ENCODE measurements around the gene HHATL. TPM values are rescaled to one million over a fixed set of nuclear protein-coding genes. Genes with fewer than 3 reads are reported as not detected.

Gene HHATL
- total and polyA plus RNA-seq, 2 of the 8 experiments (the other 6 are each of a cell fraction or from before 2014, with no cell fraction given), result 0.18 TPM; not detected in 1

DNA sequence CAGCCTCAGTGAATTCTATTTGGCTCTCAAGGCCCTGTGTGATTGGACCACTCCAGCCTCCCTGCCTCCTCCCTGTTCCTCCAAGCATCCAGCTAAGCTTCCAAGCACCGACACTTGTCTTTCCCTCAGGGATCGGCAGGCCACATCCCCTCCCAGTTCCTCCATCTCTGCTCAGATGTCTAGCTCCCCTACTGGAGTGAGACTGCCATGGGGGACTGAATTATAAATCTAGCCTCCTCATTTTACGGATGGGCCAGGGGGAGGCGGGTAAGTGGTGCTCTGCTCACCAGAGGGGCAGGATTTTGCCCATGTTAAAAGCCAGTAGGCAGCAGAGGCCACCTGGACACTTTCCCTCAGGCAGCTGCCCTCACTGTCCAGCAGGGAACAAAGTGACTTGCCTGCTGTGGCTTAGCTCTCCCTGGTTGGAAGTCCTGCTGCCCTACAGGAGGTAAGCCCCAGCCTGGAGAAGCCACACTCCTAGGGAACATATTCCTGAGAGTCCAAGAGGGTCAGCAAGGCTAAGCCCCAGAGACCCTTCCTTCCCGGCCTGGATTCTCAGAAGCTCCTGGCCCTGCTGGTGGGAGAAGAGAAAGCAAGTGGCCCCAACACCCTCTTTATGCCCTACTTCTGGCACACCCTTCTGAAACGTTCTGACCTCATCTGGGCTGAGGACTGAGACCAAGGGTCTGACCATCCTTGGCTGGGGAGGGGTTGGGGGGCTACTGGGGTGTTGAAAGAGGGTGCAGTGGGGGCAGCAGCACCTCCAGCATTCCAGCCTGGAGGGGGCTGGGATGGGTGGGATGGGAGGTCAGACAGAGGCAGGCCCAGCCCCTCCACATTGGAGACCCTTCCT lies 9.1 kb upstream of the HHATL start:
- Histone ChIP-seq H3K14ac (ENCODE audit: insufficient read length) (no peak overlapping the region), H4K91ac (replicated peaks; ENCODE audit: insufficient read length, low read length) (no peak overlapping the region), H3K56ac (replicated peaks; ENCODE audit: insufficient read length, low read depth, low read length) (no peak overlapping the region), H3K23me2 (ENCODE audit: low read depth, low read length) (no peaks in the 10 kb centered on the region), H3K4ac (replicated peaks; ENCODE audit: insufficient read length, low read depth, low read length) (no peak overlapping the region), H4K8ac (ENCODE audit: extremely low read depth, insufficient read depth, low read length) (no peak overlapping the region), H2BK5ac (ENCODE audit: low read depth, low read length) (0 out of 2 replicates have a peak overlapping the region, but pooled peaks have one; percentile 18), H3K18ac (ENCODE audit: extremely low read depth, low read length) (no peak overlapping the region), H2AK5ac (ENCODE audit: low read depth, low read length) (no peak overlapping the region), H3K36me3 (ENCODE audit: control insufficient read depth in 2 of 4, insufficient read depth in 4 of 4, low read length in 3 of 4) (no peaks in the 10 kb centered on the region), H3K79me1 (ENCODE audit: low read depth, low read length) (no peaks in the 10 kb centered on the region), H4K20me1 (replicated peaks in 1 of 2; ENCODE audit: control insufficient read depth in 1 of 2, insufficient read depth in 2 of 2, low read length in 2 of 2) (no peaks in the 10 kb centered on the region), H2BK120ac (replicated peaks; ENCODE audit: low read depth, low read length) (no peak overlapping the region), H3K9ac (replicated peaks in 1 of 4; ENCODE audit: extremely low read depth in 1 of 4, low read depth in 3 of 4, low read length in 3 of 4) (no peak overlapping the region; a peak in 2 of 7 replicates), H3K4me1 (replicated peaks in 1 of 4; ENCODE audit: control insufficient read depth in 3 of 4, insufficient read depth in 4 of 4, low read length in 3 of 4) (no peaks in the 10 kb centered on the region; a peak in 2 of 7 replicates), H3K4me3 (ENCODE audit: extremely low read depth in 1 of 4, insufficient read depth in 2 of 4, low read depth in 3 of 4, low read length in 4 of 4) (no peak overlapping the region), H2BK12ac (ENCODE audit: low read depth, low read length) (no peak overlapping the region), H3K27me3 (replicated peaks in 1 of 4; ENCODE audit: control insufficient read depth in 3 of 4, extremely low read depth in 1 of 4, insufficient read depth in 3 of 4, low read length in 3 of 4) (no peaks in the 10 kb centered on the region; a peak in 1 of 7 replicates), H3K4me2 (ENCODE audit: insufficient read depth in 1 of 2, low read depth in 2 of 2, low read length in 2 of 2) (no peak overlapping the region), H3K79me2 (ENCODE audit: control insufficient read depth in 1 of 2, insufficient read depth in 2 of 2, low read length in 2 of 2) (no peaks in the 10 kb centered on the region), H3K27ac (ENCODE audit: low read depth, low read length) (no peak overlapping the region), H3K23ac (ENCODE audit: insufficient read length) (no peak overlapping the region), H3K9me3 (ENCODE audit: insufficient read depth in 2 of 2, low read depth in 1 of 2, low read length in 1 of 2) (no peaks in the 10 kb centered on the region), H2BK20ac (ENCODE audit: low read length) (no peak overlapping the region), H4K5ac (ENCODE audit: insufficient read length, low read depth, low read length) (no peak overlapping the region), H2AFZ (ENCODE audit: low read length) (no peak overlapping the region), H2BK15ac (ENCODE audit: low read length) (0 out of 2 replicates have a peak overlapping the region, but pooled peaks have one; percentile 61)
- FAIRE-seq, result no peak
- DNase-seq (ENCODE audit: low read depth in 1 of 2, low spot score in 2 of 2), result peak in 1 of 2 experiments; percentile 44
- POLR2A ChIA-PET (ENCODE audit: partially characterized antibody), result interaction anchor here (0.8 to 2.3 kb wide), 5 partner anchors 8 to 62 kb away, joined by 3 to 9 read pairs (median 4); partner anchors contain the start of gene HHATL
- TF ChIP-seq BCL11A (IDR thresholded peaks at IDR 0.05; ENCODE audit: low read depth in 2 of 2, low read length in 2 of 2) (no peak), KDM4A (IDR thresholded peaks at IDR 0.05; ENCODE audit: low read depth, low read length, severe bottlenecking) (no peak), CBX5 (IDR thresholded peaks at IDR 0.05; ENCODE audit: low read depth, low read length) (no peak), SUZ12 (IDR thresholded peaks at IDR 0.05; ENCODE audit: low read length) (no peak), GABPA (IDR thresholded peaks at IDR 0.05; ENCODE audit: borderline replicate concordance, insufficient read depth, low read length) (no peak), SP1 (IDR thresholded peaks at IDR 0.05; ENCODE audit: low read depth, low read length) (no peak), RAD21 (IDR thresholded peaks at IDR 0.05 in 1 of 2, conservative IDR thresholded peaks at IDR 0.05 in 1 of 2; ENCODE audit: low read depth in 2 of 2, low read length in 2 of 2) (0 out of 4 replicates have a peak, but pooled peaks of 1 of the 2 experiments have one; percentile 10)
- TF ChIP-seq, protein P1, sequence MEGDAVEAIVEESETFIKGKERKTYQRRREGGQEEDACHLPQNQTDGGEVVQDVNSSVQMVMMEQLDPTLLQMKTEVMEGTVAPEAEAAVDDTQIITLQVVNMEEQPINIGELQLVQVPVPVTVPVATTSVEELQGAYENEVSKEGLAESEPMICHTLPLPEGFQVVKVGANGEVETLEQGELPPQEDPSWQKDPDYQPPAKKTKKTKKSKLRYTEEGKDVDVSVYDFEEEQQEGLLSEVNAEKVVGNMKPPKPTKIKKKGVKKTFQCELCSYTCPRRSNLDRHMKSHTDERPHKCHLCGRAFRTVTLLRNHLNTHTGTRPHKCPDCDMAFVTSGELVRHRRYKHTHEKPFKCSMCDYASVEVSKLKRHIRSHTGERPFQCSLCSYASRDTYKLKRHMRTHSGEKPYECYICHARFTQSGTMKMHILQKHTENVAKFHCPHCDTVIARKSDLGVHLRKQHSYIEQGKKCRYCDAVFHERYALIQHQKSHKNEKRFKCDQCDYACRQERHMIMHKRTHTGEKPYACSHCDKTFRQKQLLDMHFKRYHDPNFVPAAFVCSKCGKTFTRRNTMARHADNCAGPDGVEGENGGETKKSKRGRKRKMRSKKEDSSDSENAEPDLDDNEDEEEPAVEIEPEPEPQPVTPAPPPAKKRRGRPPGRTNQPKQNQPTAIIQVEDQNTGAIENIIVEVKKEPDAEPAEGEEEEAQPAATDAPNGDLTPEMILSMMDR (IDR thresholded peaks at IDR 0.05; ENCODE audit: control extremely low read depth in 1 of 3, insufficient read depth in 1 of 3, low read depth in 1 of 3, low read length in 3 of 3), result peak in 2 of 3 experiments; percentile 26 to 28; a peak in 2 of 4 replicates
- CTCF ChIA-PET (ENCODE audit: partially characterized antibody), result interaction anchor here (0.6 to 11.4 kb wide), 18 partner anchors 9 to 167 kb away, joined by 3 to 53 read pairs (median 4); partner anchors contain the start of genes ACKR2 and HHATL
- 78% methylated on average over 6 of the region's 6 CpGs; no CpG with 5 or more reads in 1 of the 2 experiments for WGBS, 2 experiments (ENCODE audit: extremely low coverage in 1 of 2, insufficient coverage in 1 of 2, insufficient read length in 1 of 2, insufficient replicate concordance in 2 of 2, low coverage in 1 of 2, low lambda C conversion rate in 2 of 2, missing lambda C conversion rate in 1 of 2)
